HG03103 (cell line): ENCODE measurements around the gene NSA2.

Source experiments
- ATAC-seq: cut with Tn5 transposase; IDR thresholded peaks from one replicate; pipeline ENCODE4 v1.9.1; 2021; ENCODE audit warnings: low read depth; ENCODE audit not compliant: unreplicated experiment

Gene NSA2

DNA sequence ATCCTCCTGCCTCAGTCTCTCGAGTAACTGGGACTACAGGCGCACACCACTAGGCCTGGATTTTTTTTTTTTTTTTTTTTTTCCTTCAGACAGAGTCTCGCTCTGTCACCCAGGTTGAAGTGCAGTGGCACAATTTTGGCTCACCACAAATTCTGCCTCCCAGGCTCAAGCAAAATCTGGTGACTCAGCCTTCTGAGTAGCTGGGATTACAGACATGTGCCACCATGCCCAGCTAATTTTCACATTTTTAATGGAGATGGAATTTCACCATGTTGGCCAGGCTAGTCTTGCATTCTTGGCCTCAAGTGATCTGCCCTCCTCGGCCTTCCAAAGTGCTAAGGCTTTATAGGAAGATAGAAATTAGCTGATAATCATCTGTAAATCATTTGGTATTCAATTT, 43.9 kb downstream of the NSA2 start:
- ATAC-seq = no peak

DNA sequence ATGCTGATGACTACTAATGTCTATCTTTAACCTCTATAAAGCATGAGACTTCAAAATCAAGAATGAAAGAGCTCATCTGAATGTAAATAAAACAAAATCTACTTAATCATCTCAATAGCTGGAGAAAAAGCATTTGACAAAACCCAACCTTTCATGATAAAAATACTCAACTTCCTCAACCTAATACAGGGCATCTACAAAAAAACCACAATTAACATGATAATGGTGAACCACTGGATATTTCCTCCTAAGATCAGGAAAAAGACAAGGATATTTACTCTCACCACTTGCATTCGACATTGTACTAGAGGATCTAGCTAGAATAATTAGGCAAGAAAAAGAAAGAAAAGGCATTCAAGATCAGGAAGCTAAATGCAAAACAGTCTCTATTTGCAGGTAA, 49.8 kb downstream of the NSA2 start:
- ATAC-seq = no peak

GRCh38 chr5:74822288-74822687, 55.2 kb downstream of the NSA2 start:
- ATAC-seq = no peak

GRCh38 chr5:74829413-74829812, 62.4 kb downstream of the NSA2 start:
- ATAC-seq = no peak
